Neural cell (in vitro differentiated cells): ENCODE measurements around the gene TCEAL6. TPM values are rescaled to one million over a fixed set of nuclear protein-coding genes. Genes with fewer than 3 reads are reported as not detected.

ENCODE experiments used
- H2AFZ ChIP-seq: fragments of 200-600, 300-800 bp; sonication (generic), shearing (Covaris generic); 2 replicates; pipeline ENCODE4 v1.6.0; 2014; ENCODE audit warnings: low read depth, mild to moderate bottlenecking, antibody characterized with exemption, low read length, moderate library complexity
- H3F3A ChIP-seq: fragments of 200-600 bp; shearing (Covaris generic); 2 replicates; pipeline ENCODE4 v1.6.1; 2016; ENCODE audit warnings: mild to moderate bottlenecking, moderate library complexity, mixed read lengths, antibody characterized with exemption, low read length; ENCODE audit not compliant: insufficient read depth, poor library complexity, severe bottlenecking
- H3K27ac ChIP-seq: fragments of 200-600, 300-800 bp; sonication (generic), shearing (Covaris generic); 2 replicates; pipeline ENCODE4 v1.5.1; 2014; ENCODE audit warnings: mild to moderate bottlenecking, low read length, moderate library complexity
- H3K27me3 ChIP-seq: fragments of 300-800, 200-600 bp; sonication (generic), shearing (Covaris generic); 2 replicates; pipeline ENCODE4 v1.6.0; 2014; ENCODE audit warnings: mild to moderate bottlenecking, low read depth, low read length, moderate library complexity; ENCODE audit not compliant: insufficient read depth
- H3K36me3 ChIP-seq: fragments of 300-800, 200-600 bp; sonication (generic), shearing (Covaris generic); 2 replicates; pipeline ENCODE4 v1.5.1; 2014; ENCODE audit warnings: mild to moderate bottlenecking, antibody characterized with exemption, low read length, moderate library complexity; ENCODE audit not compliant: insufficient read depth
- H3K4me2 ChIP-seq: fragments of 300-800, 200-600 bp; sonication (generic), shearing (Covaris generic); 2 replicates; pipeline ENCODE4 v1.6.0; 2014; ENCODE audit warnings: mild to moderate bottlenecking, low read length
- H3K4me3 ChIP-seq: fragments of 300-800, 200-600 bp; sonication (generic), shearing (Covaris generic); 2 replicates; pipeline ENCODE4 v1.5.1; 2014; ENCODE audit warnings: mild to moderate bottlenecking, low read length, moderate library complexity
- H3K79me2 ChIP-seq: fragments of 200-600 bp; shearing (Covaris generic); replicated peaks from 2 replicates; pipeline ENCODE4 v1.6.0; 2014; ENCODE audit warnings: mild to moderate bottlenecking, low read length, moderate library complexity; ENCODE audit not compliant: insufficient read depth
- H3K9ac ChIP-seq: fragments of 300-800, 200-600 bp; sonication (generic), shearing (Covaris generic); 2 replicates; pipeline ENCODE4 v1.6.1; 2016; ENCODE audit warnings: mild to moderate bottlenecking, low read length, mixed read lengths
- H3K9me2 ChIP-seq: fragments of 200-600 bp; shearing (Covaris generic); 2 replicates; pipeline ENCODE4 v1.6.1; 2016; ENCODE audit warnings: mild to moderate bottlenecking, low read length, mixed read lengths; ENCODE audit not compliant: insufficient read depth
- H3K9me3 ChIP-seq: fragments of 200-600, 300-800 bp; sonication (generic), shearing (Covaris generic); 2 replicates; pipeline ENCODE4 v1.6.1; 2016; ENCODE audit warnings: mild to moderate bottlenecking, mixed run types, low read length, moderate library complexity, mixed read lengths
- H4K20me1 ChIP-seq: fragments of 200-600 bp; shearing (Covaris generic); 2 replicates; pipeline ENCODE4 v1.6.1; 2016; ENCODE audit warnings: mild to moderate bottlenecking, mixed run types; ENCODE audit not compliant: insufficient read depth
- CTCF ChIP-seq: fragments of 450-650 bp; IDR thresholded peaks from 2 replicates; pipeline ENCODE4 v1.5.1; 2014; ENCODE audit warnings: antibody characterized with exemption, mild to moderate bottlenecking, moderate library complexity; ENCODE audit not compliant: poor library complexity, severe bottlenecking
- EP300 ChIP-seq: fragments of 450-650 bp; conservative IDR thresholded peaks from 2 replicates; pipeline ENCODE4 v1.6.1; 2014; ENCODE audit warnings: antibody characterized with exemption, mild to moderate bottlenecking, moderate library complexity; ENCODE audit not compliant: poor library complexity, severe bottlenecking
- EZH2 ChIP-seq: fragments of 200-600, 300-800 bp; shearing (Covaris generic), sonication (generic); IDR thresholded peaks from 2 replicates; pipeline ENCODE4 v1.6.1; 2014; ENCODE audit warnings: antibody characterized with exemption, low read length, borderline replicate concordance, mild to moderate bottlenecking; ENCODE audit not compliant: insufficient read depth, poor library complexity, severe bottlenecking
- MXI1 ChIP-seq: fragments of 450-650 bp; conservative IDR thresholded peaks from 2 replicates; pipeline ENCODE4 v1.6.1; 2014; ENCODE audit warnings: antibody characterized with exemption, mild to moderate bottlenecking; ENCODE audit not compliant: poor library complexity, severe bottlenecking
- POLR2AphosphoS5 ChIP-seq: IDR thresholded peaks from 2 replicates; pipeline ENCODE4 v1.6.1; 2012
- RAD21 ChIP-seq: fragments of 450-650 bp; conservative IDR thresholded peaks from 2 replicates; pipeline ENCODE4 v1.6.1; 2014; ENCODE audit warnings: antibody characterized with exemption, mild to moderate bottlenecking, moderate library complexity
- REST ChIP-seq: IDR thresholded peaks from 2 replicates; pipeline ENCODE4 v1.6.1; 2012; ENCODE audit warnings: borderline replicate concordance
- SMC3 ChIP-seq: fragments of 450-650 bp; conservative IDR thresholded peaks from 2 replicates; pipeline ENCODE4 v1.6.1; 2014; ENCODE audit warnings: antibody characterized with exemption, mild to moderate bottlenecking, moderate library complexity; ENCODE audit not compliant: poor library complexity
- TAF1 ChIP-seq: IDR thresholded peaks from 2 replicates; pipeline ENCODE4 v1.6.1; 2012; ENCODE audit warnings: low read depth
- polyA plus RNA-seq: library from polyadenylated mRNA; depleted of rRNA; stranded (reverse); fragments of >200 nt; gene quantifications from 2 replicates; pipeline ENCODE4 v1.2.3, GENCODE V29; 2014

The TCEAL6 gene
- polyA plus RNA-seq, 1 donor from 2014 or later = not detected

- no peaks in the 10 kb centered on the region for H3K79me2 ChIP-seq
- H3K9ac ChIP-seq = no peak overlapping the region
- H3K27ac ChIP-seq = no peak overlapping the region
- H3K4me3 ChIP-seq = no peak overlapping the region
- no peak overlapping the region for H2AFZ ChIP-seq
- no peak overlapping the region for H3K4me2 ChIP-seq
- no peaks in the 10 kb centered on the region for H3K36me3 ChIP-seq
- H3K27me3 ChIP-seq = no peaks in the 10 kb centered on the region
- H3K9me3 ChIP-seq = no peaks in the 10 kb centered on the region
- H3F3A ChIP-seq = no peaks in the 10 kb centered on the region
- H4K20me1 ChIP-seq = no peaks in the 10 kb centered on the region
- no peaks in the 10 kb centered on the region for H3K9me2 ChIP-seq
- TF ChIP-seq REST (no peak), MXI1 (no peak), POLR2AphosphoS5 (no peak), TAF1 (no peak), SMC3 (no peak), EZH2 (no peak), CTCF (no peak), RAD21 (no peak), EP300 (no peak)
Measured at GRCh38 chrX:102113367-102113766, 28.9 kb downstream of the TCEAL6 start.

Other genes with a start within 250 kb of the TCEAL6 start
- gene ZMAT1, start 210.5 kb downstream of the TCEAL6 start, polyA plus RNA-seq = 33.9 and 39.1 TPM in 2 replicates
- gene TCEAL2, start 16.8 kb downstream of the TCEAL6 start, polyA plus RNA-seq = not detected in 2 replicates
- 9.2 and 17.8 TPM in 2 replicates for gene BEX5, start 13.5 kb upstream of the TCEAL6 start, polyA plus RNA-seq
- gene TCP11X1, start 72.8 kb upstream of the TCEAL6 start, polyA plus RNA-seq = 0.20 TPM in 1 of 2 replicates, not detected in the other
- gene NXF2, start 104.7 kb upstream of the TCEAL6 start, polyA plus RNA-seq = not detected in 2 replicates